Measurements from ENCODE around the gene VOPP1.
A peak's percentile ranks its signal among the peaks of the same experiment; 100 is the strongest.
"Not testable (repeated sequence)": the region's sequence is repeated elsewhere in the genome, so short reads cannot be mapped to it uniquely, and the experiment has no call there.

VOPP1 gene, protein sequence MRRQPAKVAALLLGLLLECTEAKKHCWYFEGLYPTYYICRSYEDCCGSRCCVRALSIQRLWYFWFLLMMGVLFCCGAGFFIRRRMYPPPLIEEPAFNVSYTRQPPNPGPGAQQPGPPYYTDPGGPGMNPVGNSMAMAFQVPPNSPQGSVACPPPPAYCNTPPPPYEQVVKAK

DNA sequence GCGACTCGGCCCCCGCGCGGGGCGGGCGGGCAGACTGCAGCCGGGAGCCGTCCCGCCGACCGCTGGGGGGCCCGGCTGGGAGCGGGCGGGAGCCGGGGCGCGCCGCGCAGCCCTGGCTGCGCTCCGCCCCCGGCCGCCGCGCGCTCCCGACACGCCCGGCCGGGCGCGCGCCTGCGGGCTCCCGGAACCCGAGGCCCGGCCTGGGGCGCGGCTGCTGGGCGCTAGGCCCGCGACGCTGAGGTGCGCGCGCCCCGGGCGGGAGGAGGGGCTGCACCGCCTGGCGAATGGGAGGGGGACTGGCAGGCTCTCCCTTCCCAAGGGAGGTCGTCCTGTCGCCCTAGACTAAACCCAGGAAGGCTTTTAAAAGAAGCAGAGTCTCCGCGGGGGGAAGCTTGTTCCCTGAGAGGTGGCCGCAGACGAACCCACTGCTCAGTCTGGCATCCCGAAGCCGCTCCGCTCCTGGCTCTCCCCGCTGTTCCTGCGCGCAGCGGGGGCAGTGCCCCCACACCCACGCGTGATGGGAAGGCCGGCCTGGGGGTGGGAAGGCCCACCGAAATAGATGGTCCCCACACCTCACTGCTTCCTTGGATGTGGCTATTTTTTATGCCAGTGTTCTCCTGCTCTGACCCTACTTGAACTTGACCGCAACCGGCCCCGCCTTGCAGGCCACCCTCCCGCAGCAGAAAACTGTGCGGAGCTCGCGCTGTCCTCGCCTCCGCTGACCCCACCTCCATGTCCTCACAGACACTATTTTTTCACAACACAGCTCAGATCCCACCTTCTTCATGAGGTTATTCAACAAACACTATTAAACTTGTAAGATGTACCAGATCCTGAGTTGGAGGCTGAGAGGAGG lies at the start of gene VOPP1:
TSS of gene VOPP1 (minus strand) at position 125 of the 856 bp plus-strand sequence. CDS start 178 bp downstream, outside the sequence.
- DNase-seq: peak; percentile 17

DNA sequence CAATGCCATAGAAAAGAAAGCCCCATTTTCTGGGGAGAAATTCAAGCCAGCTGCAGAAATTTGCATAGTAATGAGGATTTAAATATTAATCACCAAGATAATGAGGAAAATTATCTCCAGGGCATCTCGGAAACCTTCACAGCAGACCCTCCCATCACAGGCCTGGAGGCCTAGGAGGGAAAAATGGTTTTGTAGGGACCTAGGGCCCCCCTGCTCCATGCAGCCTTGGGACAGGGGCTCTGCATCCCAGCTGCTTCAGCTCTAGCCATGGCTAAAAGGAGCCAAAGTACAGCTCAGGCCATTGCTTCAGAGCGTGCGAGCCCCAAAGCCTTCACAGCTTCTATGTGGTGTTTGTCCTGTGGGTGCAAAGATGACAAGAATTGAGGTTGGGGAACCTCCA lies 46.6 kb upstream of the VOPP1 start:
- no peak for DNase-seq

DNA sequence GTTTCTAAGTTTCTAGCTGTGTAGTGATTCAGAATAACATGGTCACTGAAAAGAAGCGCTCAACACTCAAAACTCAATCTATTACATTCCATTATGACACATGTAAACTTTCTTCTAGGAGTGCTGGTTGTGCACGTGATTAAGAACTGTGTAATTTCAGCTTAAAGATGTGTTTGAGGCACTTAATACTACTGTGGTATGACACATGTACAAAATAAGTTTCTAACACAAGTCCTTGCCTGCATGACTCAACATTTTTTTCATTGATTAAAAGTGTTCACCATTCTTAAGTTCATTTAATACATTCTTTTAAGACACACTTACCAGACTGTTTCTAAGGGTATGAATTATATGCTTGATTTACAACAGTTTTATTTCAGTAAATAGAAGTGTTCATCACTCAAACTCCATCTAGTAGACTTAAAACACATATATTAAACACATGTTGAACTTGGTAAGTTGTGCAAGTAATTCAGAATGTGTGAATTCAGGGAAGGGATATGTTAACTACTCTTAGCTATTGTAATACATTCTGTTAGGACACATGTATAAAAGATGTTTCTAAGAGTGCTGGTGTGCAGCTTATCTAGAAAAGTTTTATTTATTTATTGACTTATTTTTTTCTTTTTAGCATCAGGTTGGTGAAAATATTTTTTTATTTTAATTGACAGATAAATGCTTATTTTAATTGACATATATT lies 42.2 kb upstream of the VOPP1 start:
- DNase-seq: not testable (repeated sequence)

DNA sequence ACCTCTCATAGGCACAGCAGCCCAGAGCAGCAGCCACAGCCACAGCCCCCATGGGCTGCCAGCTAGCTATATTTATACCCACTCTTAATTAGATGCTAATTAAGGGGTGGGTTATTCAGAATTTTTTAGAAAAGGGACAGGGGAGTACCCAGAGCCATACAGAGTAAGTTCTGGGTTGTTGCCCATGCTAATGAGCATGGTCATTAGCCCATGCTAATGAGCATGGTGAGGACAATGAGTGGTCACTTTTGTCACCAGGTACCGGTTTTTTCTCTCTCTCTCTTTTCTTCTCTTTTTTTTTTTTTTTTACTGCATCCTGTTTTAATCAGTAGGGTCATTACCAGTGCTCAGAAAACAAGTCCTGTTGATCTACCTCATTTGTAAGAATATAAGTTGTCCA lies 37.4 kb upstream of the VOPP1 start:
- DNase-seq: not testable (repeated sequence)

DNA sequence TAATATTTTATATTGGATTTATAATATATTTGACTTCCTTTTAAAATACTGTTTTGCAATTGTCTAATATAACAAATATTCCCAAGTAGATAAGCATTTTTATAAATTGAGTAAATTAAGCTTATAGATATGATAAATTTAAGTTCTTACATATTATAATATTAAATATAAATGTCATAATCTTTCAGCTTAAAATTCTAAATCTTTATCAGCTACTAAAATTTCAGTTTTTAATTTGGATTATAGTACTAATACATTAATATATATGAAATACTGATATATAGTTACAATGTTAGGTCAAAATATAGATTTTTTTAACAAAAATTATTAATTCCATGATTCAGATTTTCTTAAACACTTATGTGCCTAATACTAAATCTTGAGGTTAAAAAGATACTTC lies 33.4 kb upstream of the VOPP1 start:
- not testable (repeated sequence) for DNase-seq

DNA sequence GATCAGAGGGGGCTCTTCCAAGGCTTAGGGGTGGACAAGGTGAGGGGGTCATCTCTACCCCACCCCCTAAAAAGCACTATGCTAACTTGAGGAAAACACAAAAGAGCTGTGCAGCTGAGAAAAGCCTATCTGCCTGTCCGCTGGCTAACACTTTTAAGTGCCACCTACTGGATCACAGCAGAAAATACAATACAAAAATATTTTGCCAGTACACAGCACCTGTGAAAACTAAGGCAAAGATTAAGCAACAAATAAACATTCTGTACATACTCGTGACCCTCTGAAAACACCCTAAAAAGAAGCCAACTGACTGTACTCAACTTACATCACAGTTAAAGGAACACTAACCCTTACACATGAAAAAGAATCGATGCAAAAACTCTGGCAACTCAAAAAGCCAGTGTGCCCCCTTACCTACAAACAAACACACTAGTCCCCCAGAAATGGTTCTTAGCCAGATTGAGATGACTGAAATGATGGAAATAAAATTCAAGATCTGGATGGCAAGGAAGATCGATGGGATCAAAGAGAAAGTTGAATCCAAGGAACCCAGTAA lies 25.7 kb upstream of the VOPP1 start:
- DNase-seq: not testable (repeated sequence)

DNA sequence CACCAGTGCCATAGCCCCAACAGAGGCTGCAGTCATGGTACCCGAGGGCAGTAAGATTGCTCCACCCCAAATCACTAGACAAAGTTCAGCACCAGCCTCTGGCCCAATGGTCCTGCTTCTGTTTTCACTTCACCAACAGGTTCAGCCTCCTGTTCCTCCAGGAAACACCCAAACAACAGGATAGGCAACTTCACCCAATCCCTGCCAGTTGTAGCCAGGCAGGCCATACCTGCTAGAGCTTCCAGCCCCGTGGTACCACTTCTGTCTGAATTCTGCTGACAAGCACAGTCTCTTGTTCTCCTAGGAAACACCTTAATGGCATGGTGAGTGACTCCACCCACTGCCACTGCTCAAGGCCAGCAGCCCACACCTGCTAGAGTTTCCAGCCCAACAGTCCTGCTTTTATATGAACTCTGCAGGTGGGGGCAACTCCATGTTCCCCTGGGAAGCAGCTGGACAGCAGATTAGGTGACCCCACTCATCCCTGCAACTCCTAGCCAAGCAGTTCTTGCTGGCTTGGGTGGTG lies 25.0 kb upstream of the VOPP1 start:
- not testable (repeated sequence) for DNase-seq

DNA sequence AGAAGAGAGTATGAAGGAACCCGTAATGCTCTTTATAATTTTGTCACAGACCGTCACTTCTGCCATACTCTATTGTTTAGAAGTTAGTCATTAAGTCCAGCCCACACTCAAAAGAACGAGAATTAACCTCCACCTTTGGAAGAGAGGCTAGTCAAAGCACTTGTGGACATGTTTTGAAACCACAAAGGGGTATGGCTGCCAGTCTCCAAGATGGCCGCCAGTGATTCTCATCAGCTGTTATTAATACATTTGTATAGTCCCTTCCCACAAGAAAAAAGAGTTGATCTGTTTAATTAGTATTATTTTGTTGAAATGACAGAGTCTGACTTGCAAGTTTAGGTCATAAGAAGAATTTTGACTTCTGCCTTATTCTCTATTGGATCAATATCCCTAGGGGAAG lies 23.2 kb upstream of the VOPP1 start:
- no peak for DNase-seq

DNA sequence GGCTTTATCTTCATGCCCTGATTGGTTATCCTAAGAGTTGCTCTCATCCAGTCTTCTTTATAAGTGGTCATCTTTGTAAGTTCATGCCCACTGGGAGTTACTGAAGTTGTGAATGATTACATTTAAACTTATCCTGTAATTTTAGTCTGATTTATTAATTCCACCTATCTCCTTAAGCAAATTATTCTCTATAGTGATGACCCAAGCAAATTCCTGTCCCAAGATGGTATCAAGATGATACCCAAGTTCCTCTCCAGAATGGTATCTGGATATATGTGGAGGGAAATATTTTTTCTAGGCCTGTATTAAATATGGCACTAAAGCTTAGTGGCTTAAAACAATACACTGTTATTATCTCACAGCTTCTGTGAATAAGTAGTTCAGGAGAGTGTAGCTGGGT lies 22.6 kb upstream of the VOPP1 start:
- DNase-seq: no peak

DNA sequence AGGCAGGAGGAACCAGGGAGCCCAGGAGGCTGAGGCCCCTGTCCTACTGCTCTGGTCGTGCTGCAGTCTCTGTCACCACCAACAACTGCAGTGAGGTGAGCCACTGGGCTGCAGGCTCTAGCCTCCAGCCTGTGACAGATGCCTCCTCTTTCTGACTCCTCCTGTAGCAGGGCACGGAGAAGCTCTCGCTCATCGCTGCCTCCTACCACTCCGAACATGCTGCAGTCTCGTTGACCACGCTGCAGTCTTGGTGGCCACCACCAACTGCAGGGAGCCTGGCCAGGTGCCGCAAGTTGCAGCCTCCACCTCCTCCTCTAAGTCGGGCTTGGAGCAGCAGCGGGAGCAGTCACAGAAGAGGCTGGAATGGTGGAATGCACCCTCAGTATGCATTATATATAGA lies 22.1 kb upstream of the VOPP1 start:
- DNase-seq: no peak

DNA sequence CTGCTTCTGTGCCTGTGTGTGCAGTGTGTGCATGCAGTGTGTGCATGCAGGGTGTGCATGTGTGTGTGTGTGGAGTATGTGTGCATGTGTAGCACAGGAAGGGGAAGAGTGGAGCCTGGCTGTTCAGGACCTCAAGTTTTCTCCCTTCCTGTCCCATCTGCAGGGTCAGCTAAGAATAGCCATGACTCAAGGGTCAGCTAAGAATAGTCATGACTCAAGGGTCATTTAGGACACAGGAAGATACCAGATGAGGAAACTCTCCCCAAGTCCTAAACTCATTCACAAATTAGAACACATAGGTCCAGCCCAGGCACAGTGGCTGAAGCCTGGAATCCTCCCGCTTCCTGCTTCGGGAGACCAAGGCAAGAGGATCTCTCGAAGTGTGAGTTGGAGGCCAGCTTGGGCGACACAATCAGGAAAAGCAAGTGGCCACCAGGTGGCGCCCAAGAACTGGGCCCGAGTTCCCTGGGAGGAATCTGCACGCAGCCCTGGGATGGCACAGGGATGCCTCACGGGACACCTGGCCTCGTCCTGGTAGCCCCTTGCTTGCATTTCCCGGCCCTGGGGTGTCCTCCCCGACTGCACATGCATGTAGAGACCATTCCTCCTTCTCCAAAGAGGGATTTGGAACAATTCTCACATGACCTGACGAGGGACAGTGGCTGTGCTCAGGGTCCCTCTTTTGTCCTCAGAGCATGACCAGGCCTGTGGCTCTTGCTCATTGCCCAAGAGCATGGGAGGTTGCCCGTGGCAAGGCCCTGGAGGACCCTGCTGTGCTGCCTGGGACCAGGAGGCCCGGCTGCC lies 21.4 kb upstream of the VOPP1 start:
- no peak for DNase-seq

DNA sequence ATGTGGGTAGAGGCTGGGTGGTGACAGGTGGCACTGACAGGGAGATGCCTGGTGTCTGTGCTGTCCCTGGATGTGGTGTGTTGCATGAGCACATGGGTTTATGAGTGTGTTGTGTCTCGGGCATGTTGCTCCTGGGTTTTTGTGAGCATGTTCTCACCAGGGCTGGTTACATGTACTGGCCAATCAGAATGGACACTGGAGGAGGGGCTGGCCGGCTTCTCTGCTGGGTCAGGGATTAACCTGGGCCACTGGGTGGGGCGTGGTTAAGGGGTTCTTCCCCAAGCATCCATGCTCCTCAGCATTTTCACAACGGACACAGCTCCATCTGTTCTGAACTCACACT lies 20.8 kb upstream of the VOPP1 start:
- no peak for DNase-seq

DNA sequence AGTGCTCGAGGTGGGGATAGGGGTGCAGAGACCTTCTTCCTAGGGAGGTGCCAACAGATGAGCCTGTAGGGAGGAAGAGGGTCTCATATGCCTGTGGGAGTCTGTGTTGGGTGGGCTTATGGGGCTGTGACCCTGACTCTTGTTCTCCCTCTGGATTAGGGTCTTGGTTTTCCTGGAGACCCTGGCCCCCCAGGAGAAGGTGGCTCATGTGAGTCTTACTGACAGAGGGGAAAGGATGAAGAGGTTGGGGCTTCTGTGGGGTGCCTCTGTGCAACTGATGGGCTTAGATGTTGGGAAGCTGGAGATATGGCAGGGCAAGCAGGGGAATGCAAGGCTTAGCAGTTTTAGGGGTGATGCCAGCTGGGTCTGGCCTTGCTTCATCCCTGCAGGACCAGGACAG lies 20.2 kb upstream of the VOPP1 start:
- no peak for DNase-seq

DNA sequence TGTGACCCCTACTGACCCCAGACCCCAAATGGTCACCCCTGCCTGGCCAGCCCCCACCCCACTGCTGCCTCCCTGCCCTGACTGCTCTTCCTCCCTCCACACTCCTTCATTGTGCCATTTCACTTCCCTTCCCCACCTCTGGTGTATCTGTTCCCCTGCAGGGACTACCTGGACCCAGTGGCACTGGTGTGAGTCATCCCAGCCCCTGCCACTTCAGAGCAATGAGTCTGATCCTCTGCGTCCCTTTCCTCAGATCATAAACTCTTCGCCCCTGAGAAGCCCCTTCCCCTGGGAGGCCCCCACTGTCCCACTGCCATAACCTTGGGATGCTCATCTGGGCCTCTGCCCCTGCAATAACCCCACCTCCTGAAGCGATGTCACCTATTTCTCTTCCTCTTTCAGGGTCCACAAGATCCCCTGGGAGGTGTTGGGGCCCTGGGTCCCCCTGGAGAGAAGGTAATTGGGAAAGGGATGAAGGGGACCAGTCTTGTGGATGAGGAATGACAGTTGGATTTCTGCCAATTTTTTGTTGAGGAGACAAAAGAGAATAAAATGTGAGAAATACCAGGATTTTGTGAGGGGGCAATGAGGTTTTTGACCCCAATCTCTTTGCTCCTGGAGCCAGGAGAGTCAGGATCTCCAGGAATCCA lies 19.1 kb upstream of the VOPP1 start:
- DNase-seq: no peak

DNA sequence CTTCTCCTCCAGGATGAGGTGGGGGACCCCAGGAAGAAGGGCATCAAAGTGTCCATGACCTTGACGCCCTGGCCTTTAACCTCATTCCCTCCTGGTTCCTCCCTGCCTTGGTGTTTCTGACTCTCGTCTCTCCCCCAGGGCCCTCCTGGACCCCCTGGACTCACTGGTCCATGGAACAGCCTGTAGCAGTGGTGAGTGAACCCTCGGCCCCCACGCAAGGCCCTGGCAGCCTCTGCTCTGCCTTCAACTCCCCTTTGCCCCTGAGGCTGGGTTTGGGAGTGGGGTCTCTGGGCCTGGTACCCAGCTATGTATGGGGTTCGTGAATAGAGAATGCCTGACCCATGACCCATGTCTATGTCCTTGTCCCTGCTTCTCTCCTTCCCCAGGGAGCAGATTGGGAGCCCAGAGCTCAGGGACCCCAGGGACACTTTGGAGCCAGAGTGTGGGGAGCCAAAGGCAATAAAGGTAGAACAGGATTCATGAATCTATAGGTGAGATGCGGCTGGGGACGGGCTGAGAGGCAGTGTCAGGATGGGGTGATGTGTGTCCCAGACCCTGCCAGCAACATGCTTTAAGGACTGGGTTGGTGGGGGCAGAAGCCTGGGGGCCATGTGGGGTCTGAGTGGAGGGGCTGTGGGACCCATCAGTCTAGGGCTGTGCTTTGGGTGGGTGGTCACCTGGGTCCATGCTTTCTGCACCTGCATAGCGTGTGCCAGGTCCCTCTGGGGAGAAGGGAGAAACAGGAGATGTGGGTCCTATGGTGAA lies 18.4 kb upstream of the VOPP1 start:
- no peak for DNase-seq

DNA sequence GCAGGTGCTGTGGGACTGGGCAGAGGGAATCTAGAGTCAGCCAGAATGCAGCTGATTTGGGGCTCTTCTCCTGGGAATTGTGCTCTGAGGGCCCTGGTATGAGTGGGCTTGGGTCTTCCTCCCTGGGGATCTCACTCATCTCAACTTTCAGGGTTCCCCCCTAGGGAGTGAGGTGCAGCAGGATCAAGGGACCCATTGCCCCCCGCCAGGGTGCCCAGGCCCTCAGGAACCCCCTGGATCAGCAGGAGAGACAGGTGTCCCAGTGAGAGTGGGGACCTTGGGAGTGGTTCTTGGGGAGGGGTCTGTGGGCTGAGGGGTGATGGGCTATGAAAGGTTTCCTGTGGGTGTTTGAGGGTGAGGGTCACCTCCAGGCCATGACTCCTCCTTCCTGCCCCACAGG lies 17.6 kb upstream of the VOPP1 start:
- DNase-seq: no peak

DNA sequence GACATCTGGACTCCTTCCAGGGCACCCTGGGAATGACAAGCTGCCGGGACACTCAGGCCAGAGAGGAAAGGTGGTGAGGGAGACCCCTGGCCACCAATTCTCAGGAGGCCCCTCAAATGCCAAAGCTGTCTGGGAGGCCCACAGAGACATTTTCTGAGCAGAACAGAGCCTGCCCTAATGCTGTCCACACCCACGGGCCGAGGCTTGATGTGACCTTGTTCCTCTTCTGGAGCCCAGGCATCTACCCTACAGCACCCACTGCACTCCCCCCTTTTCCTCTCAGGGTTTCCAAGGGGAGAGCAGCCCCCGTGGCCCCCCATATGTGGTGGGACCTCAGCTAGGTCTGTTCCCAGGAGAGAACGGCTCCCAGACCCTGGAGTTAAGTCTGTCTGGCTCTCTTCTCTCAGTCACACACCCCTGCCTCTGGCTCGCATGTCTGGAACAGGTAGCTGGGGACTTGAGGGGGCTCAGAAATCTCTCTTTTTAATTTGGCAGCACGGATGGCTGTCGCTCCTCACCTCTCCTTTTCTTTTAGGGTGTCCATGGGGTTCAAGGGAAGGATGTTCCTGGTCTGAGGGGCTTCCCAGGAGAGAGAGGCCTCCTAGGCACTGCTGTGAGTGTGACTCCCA lies 16.8 kb upstream of the VOPP1 start:
- no peak for DNase-seq

DNA sequence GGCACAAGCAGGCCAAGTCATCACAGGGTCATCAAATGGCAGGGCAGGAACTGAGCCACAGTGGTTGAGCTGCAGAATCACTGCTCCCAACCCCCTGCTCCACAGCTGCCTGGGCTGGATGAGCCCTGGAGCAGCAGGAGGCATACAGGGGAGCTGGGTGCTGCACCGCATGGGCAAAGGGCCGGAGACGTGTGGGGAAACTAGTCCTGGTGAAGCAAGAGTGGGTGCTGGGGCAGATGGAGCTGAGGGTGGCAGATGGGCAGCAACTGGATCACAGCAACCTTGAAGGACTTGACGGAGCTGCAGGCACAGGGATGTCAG lies 16.0 kb upstream of the VOPP1 start:
- DNase-seq: no peak

DNA sequence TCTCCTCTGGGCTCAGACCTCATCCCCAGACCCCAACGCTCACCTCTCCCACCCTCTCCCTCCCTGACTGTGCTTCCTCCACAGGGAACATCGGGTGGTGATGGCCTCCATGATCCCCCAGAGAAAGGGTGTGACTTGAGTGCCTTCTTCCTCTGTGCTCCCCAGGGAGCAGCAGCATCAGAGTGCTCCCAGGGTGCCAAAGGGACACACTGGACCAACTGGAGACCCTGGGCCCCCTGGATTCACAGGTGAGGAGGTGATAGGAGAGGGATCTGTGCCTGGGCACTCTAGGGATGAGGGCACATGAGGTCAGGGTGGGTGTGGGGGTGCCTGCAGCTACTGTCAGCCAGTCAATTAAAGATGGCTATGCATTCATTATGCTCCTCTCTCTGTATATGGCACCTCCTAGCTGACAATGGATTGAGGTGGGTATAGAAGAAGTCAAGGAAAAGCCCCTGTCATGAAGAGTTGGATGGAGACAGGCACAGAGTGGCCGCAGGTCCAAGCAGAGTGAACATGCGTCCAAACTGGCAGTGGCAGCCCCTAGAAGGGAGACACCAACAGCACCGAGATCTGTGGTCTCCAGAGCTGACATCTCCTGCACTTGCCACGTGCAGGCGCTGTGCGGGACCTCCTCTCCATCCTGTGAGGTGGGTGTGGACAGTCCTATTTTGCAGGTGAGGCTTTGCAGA lies 15.5 kb upstream of the VOPP1 start:
- DNase-seq: no peak

DNA sequence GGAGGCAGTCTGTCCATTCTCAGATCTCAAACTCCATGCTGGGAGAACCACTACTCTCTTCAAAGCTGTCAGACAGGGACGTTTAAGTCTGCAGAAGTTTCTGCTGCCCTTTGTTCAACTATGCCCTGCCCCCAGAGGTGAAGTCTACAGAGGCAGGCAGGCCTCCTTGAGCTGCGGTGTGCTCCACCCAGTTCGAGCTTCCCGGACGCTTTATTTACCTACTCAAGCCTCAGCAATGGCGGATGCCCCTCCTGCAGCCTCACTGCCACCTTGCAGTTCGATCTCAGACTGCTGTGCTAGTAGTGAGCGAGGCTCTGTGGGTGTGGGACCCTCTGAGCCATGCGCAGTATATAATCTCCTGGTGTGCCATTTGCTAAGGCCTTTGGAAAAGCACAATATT lies 10.4 kb upstream of the VOPP1 start:
- DNase-seq: not testable (repeated sequence)
